ENCODE results near the gene SKAP1.
"Not testable (repeated sequence)": the region's sequence is repeated elsewhere in the genome, so short reads cannot be mapped to it uniquely, and the experiment has no call there.

The SKAP1 gene

DNA sequence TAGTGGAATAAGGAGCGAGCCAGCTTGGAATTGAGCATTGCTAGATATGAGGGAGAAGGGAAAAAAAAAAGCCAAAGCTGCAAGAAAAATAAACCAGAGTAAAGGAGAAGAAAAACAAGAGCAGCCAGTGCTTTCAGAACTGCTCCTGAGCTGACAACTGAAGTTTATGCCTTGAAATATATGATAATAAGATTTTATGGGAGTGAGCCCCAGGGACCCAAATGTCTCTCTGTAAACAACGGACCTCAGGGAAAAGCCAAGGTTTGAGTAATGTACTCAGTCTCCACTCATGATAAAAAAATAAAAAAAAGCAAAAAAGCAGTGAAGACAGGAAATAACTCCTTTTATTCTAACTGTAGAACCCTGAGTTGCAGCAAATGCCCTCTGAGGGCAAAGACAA lies 189.9 kb downstream of the SKAP1 start:
- no peak for DNase-seq

- no peak for DNase-seq
These were observed 190.4 kb downstream of the SKAP1 start for GRCh38 chr17:48239603-48239995.

DNA sequence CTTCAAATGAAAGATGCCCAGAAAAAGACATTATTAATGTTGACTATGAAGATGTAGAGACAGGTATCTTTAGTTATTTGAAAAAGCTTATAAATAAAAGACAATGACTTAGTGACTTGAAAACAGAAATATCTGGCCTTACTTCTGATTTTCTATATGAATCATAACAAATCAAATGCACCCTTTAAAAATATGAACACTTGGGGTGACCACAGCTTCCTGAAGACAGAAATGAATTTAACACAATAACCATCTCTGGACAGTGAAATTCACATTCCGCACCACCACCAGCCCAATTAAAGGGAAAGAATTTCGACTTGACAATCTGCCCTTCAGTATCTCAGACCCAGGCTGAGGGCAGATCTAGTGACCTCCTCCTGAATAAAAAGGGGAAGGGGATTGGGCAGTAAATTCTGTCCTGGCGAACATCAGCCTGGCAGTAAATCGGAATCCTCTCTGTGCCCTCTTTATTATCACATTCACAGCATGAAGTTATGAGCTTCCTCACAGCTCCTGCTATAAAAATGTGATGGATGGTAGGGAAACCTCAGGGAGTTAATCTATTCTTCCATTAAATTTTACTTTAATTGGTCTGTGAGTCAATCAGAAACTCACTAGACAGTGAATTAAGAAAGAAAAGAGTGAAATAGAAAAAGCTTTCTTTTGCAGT lies 190.9 kb downstream of the SKAP1 start:
- DNase-seq = no peak

- DNase-seq = no peak
These were observed 192.6 kb downstream of the SKAP1 start for GRCh38 chr17:48237456-48237855.

- DNase-seq = no peak
These were observed 193.3 kb downstream of the SKAP1 start for GRCh38 chr17:48236681-48237134.

DNA sequence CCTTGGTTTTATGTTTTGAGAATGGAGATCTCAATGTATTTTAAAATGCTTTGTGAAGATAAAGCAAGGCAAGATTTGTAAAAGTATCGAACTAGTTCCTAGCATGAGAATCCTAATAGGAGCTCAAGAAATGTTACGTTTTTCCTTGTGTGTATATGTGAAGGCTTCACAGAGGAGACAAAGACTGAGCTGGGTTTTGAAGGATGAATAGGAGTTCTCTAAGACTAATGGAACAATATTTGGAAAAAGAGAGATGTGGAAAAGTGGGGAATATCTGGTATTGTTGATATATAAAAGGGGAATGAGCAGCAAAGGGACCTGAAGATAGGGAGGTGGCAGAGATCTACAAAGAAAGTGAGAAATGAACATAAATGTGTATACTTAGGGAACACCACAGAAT lies 195.1 kb downstream of the SKAP1 start:
- DNase-seq = no peak

DNA sequence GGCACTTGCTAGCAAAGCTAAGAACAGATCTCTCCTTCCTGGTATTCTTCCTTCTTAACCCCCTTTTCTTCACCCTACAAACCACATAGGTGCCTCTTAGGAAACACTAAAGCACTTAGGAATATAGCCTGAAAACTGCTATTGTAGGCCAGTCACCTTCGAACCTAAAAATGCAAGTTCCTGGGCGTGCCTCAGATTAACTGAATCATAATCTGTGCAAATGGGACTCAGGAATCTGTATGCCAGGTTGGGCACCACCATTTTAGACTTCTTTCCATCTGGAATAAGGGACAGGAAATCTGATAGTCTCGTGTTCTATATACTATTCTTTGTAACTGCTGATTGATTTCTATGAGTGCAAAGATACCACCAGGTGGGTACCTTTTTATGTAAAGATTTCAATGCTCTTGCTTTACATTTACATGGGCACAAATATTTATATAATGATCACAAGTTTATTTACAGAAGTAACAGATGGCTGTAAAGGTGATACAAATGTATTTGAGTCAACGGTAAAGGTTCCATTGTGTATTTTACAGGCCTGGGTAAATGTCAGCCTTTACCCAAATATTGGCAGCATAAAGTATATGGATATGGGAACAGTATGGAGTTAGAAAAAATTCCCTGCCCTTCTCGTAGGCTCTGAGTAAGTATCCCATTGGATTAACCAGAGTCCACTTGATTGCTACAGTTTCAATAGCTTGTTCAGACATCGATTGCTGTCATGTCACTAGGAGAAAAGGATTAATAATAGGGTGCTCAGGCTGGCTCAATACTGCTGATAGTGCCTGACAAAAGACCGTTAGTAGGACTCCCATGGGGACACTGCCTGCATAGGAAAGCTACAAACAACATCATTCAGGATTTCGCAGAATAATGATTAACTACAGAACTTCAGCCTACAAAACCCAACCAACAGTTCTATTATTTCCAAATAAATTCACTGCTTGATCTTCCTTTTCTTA lies 197.7 kb downstream of the SKAP1 start:
- DNase-seq = no peak

GRCh38 chr17:48229936-48230335 lies 200.1 kb downstream of the SKAP1 start:
- DNase-seq = no peak

DNA sequence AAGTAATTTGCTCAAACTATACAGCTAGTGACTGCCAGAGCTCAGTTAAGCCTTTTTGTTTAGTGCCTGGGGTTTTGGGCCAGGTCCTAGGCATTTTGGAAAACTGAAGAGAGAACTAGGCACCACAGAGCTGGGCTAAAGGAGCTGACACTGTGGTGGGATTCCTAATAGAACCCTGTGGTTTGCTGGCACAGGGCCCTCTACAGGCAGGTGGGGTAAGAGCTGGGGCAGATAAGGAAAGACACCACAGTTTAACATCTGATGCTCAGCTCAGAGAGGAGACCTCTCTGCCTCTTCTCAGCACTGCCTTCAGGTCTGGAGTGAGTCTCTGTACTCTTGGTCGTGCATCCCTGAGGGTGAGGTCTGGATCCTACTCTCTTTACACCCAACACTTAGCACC lies 201.3 kb downstream of the SKAP1 start:
- no peak for DNase-seq

- no peak for DNase-seq
These were observed 204.1 kb downstream of the SKAP1 start for GRCh38 chr17:48225725-48226567.

DNA sequence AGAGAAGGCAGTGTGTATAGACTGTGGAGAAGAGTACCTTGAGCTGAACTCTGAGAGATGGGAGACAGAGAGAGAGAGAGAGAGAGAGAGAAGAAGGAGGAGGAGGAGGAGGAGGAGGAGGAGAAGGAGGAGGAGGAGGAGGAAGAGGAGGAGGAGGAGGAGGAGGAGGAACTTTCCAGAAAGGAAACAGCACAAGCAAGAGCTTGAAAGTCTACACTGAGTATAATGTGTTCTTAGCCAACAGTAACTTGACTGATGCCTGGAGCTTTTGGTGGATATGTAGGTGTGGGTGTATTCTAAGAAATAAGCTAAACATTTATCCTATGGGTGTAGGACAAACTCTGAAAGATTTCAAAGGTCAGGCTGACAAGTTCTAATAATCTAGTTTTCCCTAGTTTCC lies 206.1 kb downstream of the SKAP1 start:
- no peak for DNase-seq

DNA sequence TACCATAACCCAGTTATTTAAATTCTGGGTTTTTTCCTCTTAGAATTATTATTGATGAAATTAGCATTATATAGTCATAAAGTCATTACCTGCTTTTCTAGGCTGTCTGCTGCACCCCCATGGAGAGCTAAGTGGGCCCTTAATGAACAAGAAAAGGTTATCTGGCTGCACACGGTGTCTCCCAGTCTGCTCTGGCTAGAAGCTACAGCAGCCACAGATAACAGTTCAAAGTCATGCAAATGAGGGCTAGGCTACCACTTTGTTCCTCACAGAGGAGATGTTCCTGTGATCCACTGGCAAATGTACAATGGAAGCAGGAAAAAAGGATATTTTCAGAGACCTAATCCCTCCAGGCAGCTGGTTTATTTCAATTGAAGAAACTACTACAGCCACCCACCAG lies 210.4 kb downstream of the SKAP1 start:
- no peak for DNase-seq

- DNase-seq = no peak
These were observed 214.4 kb downstream of the SKAP1 start for GRCh38 chr17:48215583-48216139.

DNA sequence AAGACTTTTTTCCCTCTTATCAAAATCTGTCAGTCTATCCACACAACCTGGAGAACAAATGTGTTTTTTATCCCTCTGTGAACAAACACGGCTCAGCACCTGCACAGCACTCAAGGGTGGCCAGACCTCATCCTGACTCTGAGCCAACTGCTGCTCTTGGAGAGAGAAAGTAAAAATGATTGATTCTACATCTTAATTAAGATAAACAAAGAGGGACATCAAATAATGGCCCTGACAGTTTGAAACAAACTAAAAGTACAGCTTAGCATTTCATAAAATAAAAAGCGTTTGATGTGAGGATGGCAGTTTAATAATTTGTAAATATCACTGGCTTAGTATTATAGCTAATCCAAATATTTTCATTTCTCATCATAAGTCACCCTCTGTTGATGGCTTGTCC lies 216.2 kb downstream of the SKAP1 start:
- no peak for DNase-seq

GRCh38 chr17:48211787-48212186 lies 218.2 kb downstream of the SKAP1 start:
- DNase-seq = no peak

DNA sequence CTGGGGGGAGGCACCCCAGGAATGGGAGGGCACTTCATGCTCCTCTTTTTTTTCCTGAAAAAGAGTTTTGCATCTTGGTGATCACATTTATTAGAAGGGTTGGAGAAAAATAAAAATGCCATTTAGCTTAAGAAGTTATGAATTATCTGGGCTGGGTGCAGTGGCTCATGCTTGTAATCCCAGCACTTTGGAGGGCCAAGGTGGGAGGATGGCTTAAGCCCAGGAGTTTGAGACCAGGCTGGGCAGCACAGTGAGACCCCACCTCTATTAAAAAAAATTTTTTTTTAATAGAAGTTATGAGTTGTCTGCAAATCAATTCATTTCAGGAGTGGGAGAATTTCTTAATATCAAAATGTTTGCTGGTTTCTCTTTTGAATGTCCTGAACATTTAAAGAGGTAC lies 219.0 kb downstream of the SKAP1 start:
- no peak for DNase-seq

DNA sequence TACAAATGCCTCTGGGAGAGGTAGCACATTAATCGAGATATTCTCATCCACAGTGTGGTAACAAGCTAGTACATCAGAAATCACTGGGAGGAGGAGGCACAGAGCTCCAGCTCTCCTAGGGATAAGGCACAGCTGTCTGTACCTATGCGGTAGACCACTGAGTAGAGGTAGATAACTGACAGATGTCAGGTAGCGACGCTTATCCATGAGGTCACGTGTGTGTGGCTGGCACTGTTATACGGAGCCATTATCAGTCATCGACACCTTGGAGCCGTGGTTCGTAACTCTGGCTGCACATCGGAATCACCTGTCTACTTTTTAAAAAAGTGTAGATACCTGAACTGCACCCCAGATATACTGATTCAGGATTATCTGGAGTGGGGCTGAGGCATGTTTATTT lies 220.0 kb downstream of the SKAP1 start:
- no peak for DNase-seq

DNA sequence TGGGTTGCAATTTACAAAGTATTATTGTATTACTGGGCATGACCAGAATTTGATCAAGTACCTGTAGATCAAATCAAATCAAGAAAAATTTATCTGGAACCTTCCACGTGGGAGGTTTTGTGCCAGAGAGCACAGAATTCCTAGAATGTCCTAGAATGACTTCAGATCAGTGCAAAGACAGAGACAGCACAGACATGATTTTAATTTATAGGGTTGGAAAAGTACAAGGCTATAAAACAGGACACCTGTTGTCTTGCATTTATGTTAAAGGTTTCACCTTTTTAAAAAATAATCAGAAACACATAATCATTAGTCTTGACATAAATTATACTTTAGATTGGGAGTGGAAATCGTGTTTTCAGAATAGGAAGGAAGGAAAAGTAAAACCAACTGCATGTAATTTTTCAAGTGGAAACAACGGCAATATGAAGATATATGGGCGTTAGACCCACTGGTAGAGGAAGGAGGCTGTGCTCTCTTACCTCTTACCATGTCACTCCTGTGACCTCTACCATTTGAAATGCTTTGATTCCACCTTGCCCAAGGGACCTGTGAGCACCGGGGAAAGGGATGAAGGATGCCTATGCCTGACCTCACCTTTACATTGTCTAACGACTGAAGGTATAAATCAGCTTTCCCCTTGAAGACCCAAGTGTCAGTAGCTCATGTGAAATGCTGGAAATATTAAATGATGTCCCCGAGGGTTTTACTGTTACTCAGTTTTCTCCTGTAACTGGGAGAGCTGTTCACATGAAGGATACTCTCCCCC lies 222.1 kb downstream of the SKAP1 start:
- no peak for DNase-seq

GRCh38 chr17:48207036-48207435 lies 223.0 kb downstream of the SKAP1 start:
- not testable (repeated sequence) for DNase-seq

- no peak for DNase-seq
These were observed 227.1 kb downstream of the SKAP1 start for GRCh38 chr17:48202959-48203358.

- no peak for DNase-seq
These were observed 231.0 kb downstream of the SKAP1 start for GRCh38 chr17:48198950-48199541.

- DNase-seq = no peak
These were observed 234.1 kb downstream of the SKAP1 start for GRCh38 chr17:48195910-48196309.
